Measurements from ENCODE around the gene IFNGR1. TPM values are rescaled to one million over a fixed set of nuclear protein-coding genes. Genes with fewer than 3 reads are reported as not detected.

The IFNGR1 gene
- total and polyA plus RNA-seq, 2 of the 13 experiments (the other 11 are each of a cell fraction or from before 2014, with no cell fraction given) = 82.8 to 87.8 TPM

GRCh38 chr6:137241481-137242038, 22.4 kb upstream of the IFNGR1 start (continued):
- TF ChIP-seq RXRA (CRISPR knock-in tag; IDR thresholded peaks at IDR 0.05) (peak; percentile 31; the same call in 1 of the 2 replicates), ASH2L (IDR thresholded peaks at IDR 0.05; ENCODE audit: insufficient read length, low read depth, low read length) (peak; percentile 72), ZNF597 (CRISPR knock-in tag; IDR thresholded peaks at IDR 0.05) (no peak), ZNF639 (CRISPR knock-in tag; conservative IDR thresholded peaks at IDR 0.05) (no peak), MATR3 (CRISPR knock-in tag; IDR thresholded peaks at IDR 0.05) (no peak), ZNF703 (CRISPR knock-in tag; IDR thresholded peaks at IDR 0.05; ENCODE audit: borderline replicate concordance) (no peak), ZFYVE20 (CRISPR knock-in tag; IDR thresholded peaks at IDR 0.05; ENCODE audit: borderline replicate concordance, low read depth) (no peak), ZBTB25 (CRISPR knock-in tag; IDR thresholded peaks at IDR 0.05) (0 out of 2 replicates have a peak, but pooled peaks have one; percentile 40), GPN1 (CRISPR knock-in tag; IDR thresholded peaks at IDR 0.05; ENCODE audit: borderline replicate concordance) (no peak), SUZ12 (IDR thresholded peaks at IDR 0.05; ENCODE audit: low read depth, low read length) (no peak), PPARG (CRISPR knock-in tag; conservative IDR thresholded peaks at IDR 0.05) (peak; percentile 89), BCL6 (CRISPR knock-in tag; IDR thresholded peaks at IDR 0.05) (peak; percentile 89), TCF7 (IDR thresholded peaks at IDR 0.05; ENCODE audit: low read depth) (peak; percentile 88), KDM6A (CRISPR knock-in tag; IDR thresholded peaks at IDR 0.05; ENCODE audit: low read depth) (no peak), CBFB (CRISPR knock-in tag; IDR thresholded peaks at IDR 0.05) (0 out of 2 replicates have a peak, but pooled peaks have one; percentile 25), ZNF609 (CRISPR knock-in tag; IDR thresholded peaks at IDR 0.05; ENCODE audit: borderline replicate concordance) (peak; percentile 61; the same call in 1 of the 2 replicates), NCOA1 (CRISPR knock-in tag; IDR thresholded peaks at IDR 0.05) (no peak), IKZF5 (CRISPR knock-in tag; IDR thresholded peaks at IDR 0.05) (peak; percentile 64; the same call in 1 of the 2 replicates), CEBPB (IDR thresholded peaks at IDR 0.05; ENCODE audit: borderline replicate concordance, low read depth, low read length) (peak; percentile 56; the same call in 1 of the 2 replicates)

All from HepG2 (cell line).